Lower leg skin (tissue), 3 donors: ENCODE data around the gene KRTAP5-6.

Source experiments
- POLR2A ChIP-seq, 2 donors: fragments of 450-650 bp; IDR thresholded peaks; one replicate each; pipeline ENCODE4 v1.6.1; 2016 to 2017; ENCODE audit warnings: antibody characterized with exemption in 2 of 2, mild to moderate bottlenecking in 1 of 2, moderate library complexity in 1 of 2
- TF ChIP-seq, protein P1 (sequence below), 3 donors: fragments of 450-650 bp; IDR thresholded peaks; one replicate each; pipeline ENCODE4 v1.5.1; 2016; ENCODE audit warnings: antibody characterized with exemption in 3 of 3, mild to moderate bottlenecking in 3 of 3, moderate library complexity in 2 of 3

DNA sequence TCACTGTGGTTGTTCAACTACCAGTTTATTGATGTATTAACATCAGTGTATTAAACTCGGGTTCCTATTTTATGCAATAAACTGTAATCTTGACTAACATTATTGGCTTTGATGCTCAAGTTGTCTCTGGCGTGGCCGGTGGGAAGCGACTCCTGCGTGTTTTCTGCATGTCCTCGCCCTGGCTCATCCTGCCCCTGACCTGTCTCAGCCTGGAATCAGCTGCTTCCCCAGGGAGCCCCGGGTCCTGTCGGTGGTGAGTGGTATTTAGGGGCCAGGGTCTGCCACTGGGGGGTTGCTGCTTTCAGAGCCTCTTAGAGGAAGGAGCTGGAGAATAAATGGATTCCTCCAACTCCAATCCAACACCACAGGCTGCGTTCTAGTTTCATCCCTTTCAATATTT is 30.9 kb downstream of the KRTAP5-6 start:
- TF ChIP-seq, protein P1, sequence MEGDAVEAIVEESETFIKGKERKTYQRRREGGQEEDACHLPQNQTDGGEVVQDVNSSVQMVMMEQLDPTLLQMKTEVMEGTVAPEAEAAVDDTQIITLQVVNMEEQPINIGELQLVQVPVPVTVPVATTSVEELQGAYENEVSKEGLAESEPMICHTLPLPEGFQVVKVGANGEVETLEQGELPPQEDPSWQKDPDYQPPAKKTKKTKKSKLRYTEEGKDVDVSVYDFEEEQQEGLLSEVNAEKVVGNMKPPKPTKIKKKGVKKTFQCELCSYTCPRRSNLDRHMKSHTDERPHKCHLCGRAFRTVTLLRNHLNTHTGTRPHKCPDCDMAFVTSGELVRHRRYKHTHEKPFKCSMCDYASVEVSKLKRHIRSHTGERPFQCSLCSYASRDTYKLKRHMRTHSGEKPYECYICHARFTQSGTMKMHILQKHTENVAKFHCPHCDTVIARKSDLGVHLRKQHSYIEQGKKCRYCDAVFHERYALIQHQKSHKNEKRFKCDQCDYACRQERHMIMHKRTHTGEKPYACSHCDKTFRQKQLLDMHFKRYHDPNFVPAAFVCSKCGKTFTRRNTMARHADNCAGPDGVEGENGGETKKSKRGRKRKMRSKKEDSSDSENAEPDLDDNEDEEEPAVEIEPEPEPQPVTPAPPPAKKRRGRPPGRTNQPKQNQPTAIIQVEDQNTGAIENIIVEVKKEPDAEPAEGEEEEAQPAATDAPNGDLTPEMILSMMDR (IDR thresholded peaks at IDR 0.05), result no peak
- TF ChIP-seq POLR2A (IDR thresholded peaks at IDR 0.05), result no peak
